COLO668 (cell line): ENCODE data around the gene C16orf78.

Experiments
- DNase-seq: peaks from one replicate; lab custom pipeline; 2025; ENCODE audit not compliant: unreplicated experiment; lab: John Stamatoyannopoulos, UW

C16orf78 gene

GRCh38 chr16:49373504-49373903 lies at the start of gene C16orf78:
Gene C16orf78 (plus strand): TSS chr16:49373804. CDS start chr16:49373940, 136 bp downstream.
- no peak for DNase-seq

- DNase-seq, result no peak
Observed at GRCh38 chr16:49324703-49325102, 48.9 kb upstream of the C16orf78 start.

GRCh38 chr16:49327466-49327865 lies 46.1 kb upstream of the C16orf78 start:
- no peak for DNase-seq

- no peak for DNase-seq
Observed at GRCh38 chr16:49328325-49328724, 45.3 kb upstream of the C16orf78 start.

GRCh38 chr16:49330562-49331201 lies 42.9 kb upstream of the C16orf78 start:
- no peak for DNase-seq

GRCh38 chr16:49332589-49333258 lies 40.9 kb upstream of the C16orf78 start:
- DNase-seq, result no peak

- DNase-seq, result no peak
Observed at GRCh38 chr16:49333259-49333597, 40.4 kb upstream of the C16orf78 start.

GRCh38 chr16:49335828-49336227 lies 37.8 kb upstream of the C16orf78 start:
- DNase-seq, result no peak

- DNase-seq, result no peak
Observed at GRCh38 chr16:49336581-49336980, 37.0 kb upstream of the C16orf78 start.

GRCh38 chr16:49337814-49338350 lies 35.7 kb upstream of the C16orf78 start:
- DNase-seq, result no peak

- DNase-seq, result no peak
Observed at GRCh38 chr16:49338611-49339265, 34.9 kb upstream of the C16orf78 start.

GRCh38 chr16:49340466-49340865 lies 33.1 kb upstream of the C16orf78 start:
- DNase-seq, result no peak

- no peak for DNase-seq
Observed at GRCh38 chr16:49341706-49342105, 31.9 kb upstream of the C16orf78 start.

- no peak for DNase-seq
Observed at GRCh38 chr16:49342336-49343265, 31.0 kb upstream of the C16orf78 start.

GRCh38 chr16:49343291-49343690 lies 30.3 kb upstream of the C16orf78 start:
- DNase-seq, result no peak

- no peak for DNase-seq
Observed at GRCh38 chr16:49344401-49344800, 29.2 kb upstream of the C16orf78 start.

GRCh38 chr16:49345829-49346228 lies 27.8 kb upstream of the C16orf78 start:
- no peak for DNase-seq

- no peak for DNase-seq
Observed at GRCh38 chr16:49346459-49346858, 27.1 kb upstream of the C16orf78 start.

- DNase-seq, result no peak
Observed at GRCh38 chr16:49347476-49347875, 26.1 kb upstream of the C16orf78 start.

- DNase-seq, result peak; percentile 3
Observed at GRCh38 chr16:49348408-49349176, 25.0 kb upstream of the C16orf78 start.
